Type B pancreatic cell (in vitro differentiated cells): ENCODE data around the gene ZNF343. TPM values are rescaled to one million over a fixed set of nuclear protein-coding genes. Genes with fewer than 3 reads are reported as not detected.

ENCODE experiments used
- DNase-seq: peaks from one replicate; pipeline ENCODE4 v3.0.0; 2021; ENCODE audit warnings: mixed read lengths; ENCODE audit not compliant: unreplicated experiment; ENCODE audit errors: extremely low spot score
- H3K27ac Mint-ChIP-seq: 2 replicates; pipeline ENCODE4 v1.8.0; 2021; ENCODE audit warnings: mild to moderate bottlenecking, mixed read lengths
- H3K27me3 Mint-ChIP-seq: 2 replicates; pipeline ENCODE4 v1.8.0; 2021; ENCODE audit warnings: mixed read lengths
- H3K36me3 Mint-ChIP-seq: 2 replicates; pipeline ENCODE4 v1.8.0; 2021; ENCODE audit warnings: mixed read lengths
- H3K4me1 Mint-ChIP-seq: one replicate; pipeline ENCODE4 v1.8.0; 2021; ENCODE audit warnings: mixed read lengths; ENCODE audit not compliant: unreplicated experiment
- H3K4me3 Mint-ChIP-seq: 2 replicates; pipeline ENCODE4 v1.8.0; 2021; ENCODE audit warnings: mild to moderate bottlenecking, mixed read lengths
- H3K9me3 Mint-ChIP-seq: 2 replicates; pipeline ENCODE4 v1.8.0; 2021; ENCODE audit warnings: mixed read lengths
- CTCF ChIP-seq: fragments of 200-600 bp; sonication (generic); conservative IDR thresholded peaks from 2 replicates; pipeline ENCODE4 v1.5.0; 2021; ENCODE audit warnings: antibody characterized with exemption, mild to moderate bottlenecking
- total RNA-seq: library from RNA; stranded (reverse); gene quantifications from 2 replicates; pipeline ENCODE4 v1.2.1, GENCODE V29; 2021; ENCODE audit warnings: low replicate concordance

The ZNF343 gene
- total RNA-seq, 1 donor from 2014 or later: 16.6 TPM

GRCh38 chr20:2463616-2464365 is 44.9 kb downstream of the ZNF343 start:
- no peaks in the 10 kb centered on the region for H3K27me3 Mint-ChIP-seq
- no peak for TF ChIP-seq CTCF
- H3K36me3 Mint-ChIP-seq: peaks cover 68% of the 10 kb centered on the region
- no peak overlapping the region for H3K27ac Mint-ChIP-seq
- no peaks in the 10 kb centered on the region for H3K9me3 Mint-ChIP-seq
- H3K4me1 Mint-ChIP-seq: peaks cover 13% of the 10 kb centered on the region
- DNase-seq: no peak
- H3K4me3 Mint-ChIP-seq: no peak overlapping the region

GRCh38 chr20:2462484-2462883 is 46.2 kb downstream of the ZNF343 start:
- Mint-ChIP-seq H3K36me3 (peaks cover 63% of the 10 kb centered on the region), H3K27me3 (no peaks in the 10 kb centered on the region), H3K4me1 (peaks cover 2% of the 10 kb centered on the region), H3K9me3 (no peaks in the 10 kb centered on the region), H3K4me3 (no peak overlapping the region), H3K27ac (no peak overlapping the region)
- no peak for DNase-seq
- TF ChIP-seq CTCF: no peak

- no peaks in the 10 kb centered on the region for H3K9me3 Mint-ChIP-seq
- peaks cover 56% of the 10 kb centered on the region for H3K36me3 Mint-ChIP-seq
- no peak overlapping the region for H3K4me3 Mint-ChIP-seq
- no peak for TF ChIP-seq CTCF
- no peaks in the 10 kb centered on the region for H3K27me3 Mint-ChIP-seq
- no peak overlapping the region for H3K27ac Mint-ChIP-seq
- DNase-seq: no peak
- H3K4me1 Mint-ChIP-seq: no peaks in the 10 kb centered on the region
These were observed 47.8 kb downstream of the ZNF343 start for GRCh38 chr20:2460752-2461424.

- Mint-ChIP-seq H3K27me3 (no peaks in the 10 kb centered on the region), H3K27ac (no peak overlapping the region)
- no peak for TF ChIP-seq CTCF
These were observed 48.5 kb downstream of the ZNF343 start for GRCh38 chr20:2459981-2460751.

GRCh38 chr20:2458919-2459499 is 49.7 kb downstream of the ZNF343 start:
- no peak for TF ChIP-seq CTCF
- no peak for DNase-seq
- Mint-ChIP-seq H3K9me3 (no peaks in the 10 kb centered on the region), H3K36me3 (peaks cover 43% of the 10 kb centered on the region), H3K4me3 (no peak overlapping the region), H3K27me3 (no peaks in the 10 kb centered on the region), H3K4me1 (no peaks in the 10 kb centered on the region), H3K27ac (no peak overlapping the region)

More at GRCh38 chr20:2459981-2460751, 48.5 kb downstream of the ZNF343 start:
- Mint-ChIP-seq H3K4me3 (no peak overlapping the region), H3K4me1 (no peaks in the 10 kb centered on the region), H3K36me3 (peaks cover 49% of the 10 kb centered on the region), H3K9me3 (no peaks in the 10 kb centered on the region)
- DNase-seq: no peak
